Body of pancreas (tissue), 4 donors: ENCODE data around the gene CREB5.

Source experiments
- CTCF ChIP-seq, 7 experiments: fragments of 450-650 bp in 4 of 7; fragments of 200-600 bp in 3 of 7; sonication (generic) in 3 of 7; IDR thresholded peaks; one replicate each; pipeline ENCODE4 v1.5.1; 2016 to 2019; ENCODE audit warnings: antibody characterized with exemption in 7 of 7
- POLR2A ChIP-seq, 3 donors: fragments of 450-650 bp; IDR thresholded peaks; one replicate each; pipeline ENCODE4 v1.6.1; 2016; ENCODE audit warnings: antibody characterized with exemption in 3 of 3, mild to moderate bottlenecking in 2 of 3

- TF ChIP-seq CTCF (IDR thresholded peaks at IDR 0.05) (no peak), POLR2A (IDR thresholded peaks at IDR 0.05) (no peak)
Measured at GRCh38 chr7:28520074-28521015, 108.0 kb downstream of the CREB5 start.
